Mammary epithelial cell (primary cell): ENCODE measurements around the gene SNRNP25.

Experiments used
- EZH2 ChIP-seq: IDR thresholded peaks from 2 replicates; pipeline ENCODE4 v1.6.1; 2012; ENCODE audit warnings: low read length, inconsistent platforms, borderline replicate concordance
- TF ChIP-seq, protein P1 (sequence below), 2 donors: IDR thresholded peaks in 1 of 2; conservative IDR thresholded peaks in 1 of 2; 2 replicates each; pipeline ENCODE4 v1.5.1; 2011 to 2012; ENCODE audit warnings: inconsistent platforms in 2 of 2, low read length in 2 of 2, mild to moderate bottlenecking in 2 of 2, control low read depth in 1 of 2, low read depth in 1 of 2; ENCODE audit not compliant: insufficient read depth in 1 of 2; ENCODE audit errors: extremely low read depth in 1 of 2

DNA sequence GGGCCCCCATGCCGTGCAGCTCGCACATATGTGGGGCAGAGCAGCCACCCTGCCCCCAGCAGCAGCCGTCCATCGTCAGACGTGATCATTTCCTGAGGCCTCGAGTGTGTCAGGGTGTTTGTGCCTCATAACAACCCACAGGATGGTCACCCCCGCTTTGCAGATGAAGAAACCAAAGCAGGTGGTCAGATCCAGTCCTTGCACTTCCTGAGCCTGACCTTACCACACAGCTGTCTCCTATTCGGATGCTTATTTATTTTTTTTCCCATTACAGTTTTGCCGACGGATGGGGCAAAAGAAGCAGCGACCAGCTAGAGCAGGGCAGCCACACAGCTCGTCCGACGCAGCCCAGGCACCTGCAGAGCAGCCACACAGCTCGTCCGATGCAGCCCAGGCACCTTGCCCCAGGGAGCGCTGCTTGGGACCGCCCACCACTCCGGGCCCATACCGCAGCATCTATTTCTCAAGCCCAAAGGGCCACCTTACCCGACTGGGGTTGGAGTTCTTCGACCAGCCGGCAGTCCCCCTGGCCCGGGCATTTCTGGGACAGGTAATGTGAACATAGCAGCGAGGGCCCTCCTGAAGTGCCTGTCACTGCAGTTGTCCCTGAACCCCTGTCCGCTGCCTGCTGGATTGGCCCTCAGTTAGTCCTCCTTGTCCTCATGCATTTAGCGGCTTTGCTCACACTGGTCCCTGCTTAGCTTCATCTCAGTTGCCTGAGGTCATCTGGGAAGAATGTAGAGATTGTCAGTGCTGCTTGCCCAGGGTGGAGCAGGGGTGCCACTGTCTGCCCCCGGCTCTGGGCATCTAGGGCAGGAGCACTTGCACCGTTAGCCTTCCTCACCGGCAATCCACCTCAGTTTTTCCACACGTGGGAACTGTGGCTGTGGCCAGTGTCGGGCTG lies 25.8 kb downstream of the SNRNP25 start:
- TF ChIP-seq, protein P1, sequence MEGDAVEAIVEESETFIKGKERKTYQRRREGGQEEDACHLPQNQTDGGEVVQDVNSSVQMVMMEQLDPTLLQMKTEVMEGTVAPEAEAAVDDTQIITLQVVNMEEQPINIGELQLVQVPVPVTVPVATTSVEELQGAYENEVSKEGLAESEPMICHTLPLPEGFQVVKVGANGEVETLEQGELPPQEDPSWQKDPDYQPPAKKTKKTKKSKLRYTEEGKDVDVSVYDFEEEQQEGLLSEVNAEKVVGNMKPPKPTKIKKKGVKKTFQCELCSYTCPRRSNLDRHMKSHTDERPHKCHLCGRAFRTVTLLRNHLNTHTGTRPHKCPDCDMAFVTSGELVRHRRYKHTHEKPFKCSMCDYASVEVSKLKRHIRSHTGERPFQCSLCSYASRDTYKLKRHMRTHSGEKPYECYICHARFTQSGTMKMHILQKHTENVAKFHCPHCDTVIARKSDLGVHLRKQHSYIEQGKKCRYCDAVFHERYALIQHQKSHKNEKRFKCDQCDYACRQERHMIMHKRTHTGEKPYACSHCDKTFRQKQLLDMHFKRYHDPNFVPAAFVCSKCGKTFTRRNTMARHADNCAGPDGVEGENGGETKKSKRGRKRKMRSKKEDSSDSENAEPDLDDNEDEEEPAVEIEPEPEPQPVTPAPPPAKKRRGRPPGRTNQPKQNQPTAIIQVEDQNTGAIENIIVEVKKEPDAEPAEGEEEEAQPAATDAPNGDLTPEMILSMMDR (conservative IDR thresholded peaks at IDR 0.05 in 1 of 2, IDR thresholded peaks at IDR 0.05 in 1 of 2; ENCODE audit: extremely low read depth in 1 of 2, insufficient read depth in 1 of 2, low read depth in 1 of 2, low read length in 2 of 2): no peak
- no peak for TF ChIP-seq EZH2
